HEK293 (cell line): ENCODE measurements around the gene CTSZ.

Source experiments
- CTCF ChIA-PET: fragments of 350-600 bp; formaldehyde crosslinking; extraction: SDS; loops from one replicate; lab custom pipeline; 2021; ENCODE audit warnings: antibody characterized with exemption; lab: Yijun Ruan, JAX
- POLR2A ChIA-PET: fragments of 300-600 bp; formaldehyde crosslinking; extraction: SDS; loops from one replicate; lab custom pipeline; 2020; ENCODE audit warnings: antibody characterized with exemption, inconsistent platforms; lab: Yijun Ruan, JAX
- H3K27ac ChIP-seq: fragments of 200-500 bp; sonication (Bioruptor generic); 2 replicates; pipeline ENCODE4 v1.5.1; 2014; ENCODE audit warnings: low read depth, low read length, control low read depth, inconsistent platforms; ENCODE audit errors: extremely low read depth
- H3K36me3 ChIP-seq, 2 experiments: fragments of 200-500 bp in 1 of 2; sonication (Bioruptor generic) in 1 of 2; 1 replicate in 1 of 2; 2 replicates in 1 of 2; pipeline ENCODE4 v1.5.1; 2014 to 2017; ENCODE audit warnings: inconsistent platforms in 2 of 2, low read length in 2 of 2; ENCODE audit not compliant: control insufficient read depth in 2 of 2, insufficient read depth in 1 of 2
- H3K4me1 ChIP-seq: fragments of 200-500 bp; sonication (Bioruptor generic); 2 replicates; pipeline ENCODE4 v1.5.1; 2014; ENCODE audit warnings: mild to moderate bottlenecking, low read length, inconsistent platforms; ENCODE audit not compliant: control insufficient read depth, insufficient read depth
- H3K4me3 ChIP-seq: 2 replicates; pipeline ENCODE4 v1.5.1; 2011; ENCODE audit warnings: low read depth, mild to moderate bottlenecking, control low read depth, low read length, moderate library complexity
- H3K9me3 ChIP-seq: fragments of 200-500 bp; sonication (Bioruptor generic); 2 replicates; pipeline ENCODE4 v1.5.1; 2014; ENCODE audit warnings: low read depth, low read length, inconsistent platforms; ENCODE audit not compliant: control insufficient read depth, insufficient read depth
- FEZF1 ChIP-seq: fragments of 450-650 bp; formaldehyde crosslinking; IDR thresholded peaks from 2 replicates; pipeline ENCODE4 v1.5.1; 2016; ENCODE audit warnings: missing biosample characterization, missing genetic modification characterization
- GFI1B ChIP-seq: fragments of 450-650 bp; formaldehyde crosslinking; IDR thresholded peaks from 2 replicates; pipeline ENCODE4 v1.5.1; 2016; ENCODE audit warnings: missing biosample characterization, missing genetic modification characterization
- MEIS1 ChIP-seq: sonication (generic); formaldehyde crosslinking; IDR thresholded peaks from 2 replicates; pipeline ENCODE4 v1.8.1; 2022; ENCODE audit warnings: missing genetic modification reagents, mild to moderate bottlenecking, borderline replicate concordance
- ZIC2 ChIP-seq: fragments of 450-650 bp; formaldehyde crosslinking; IDR thresholded peaks from 2 replicates; pipeline ENCODE4 v1.5.1; 2016; ENCODE audit warnings: missing biosample characterization, missing genetic modification characterization
- ZNF302 ChIP-seq: fragments of 450-650 bp; formaldehyde crosslinking; IDR thresholded peaks from 2 replicates; pipeline ENCODE4 v1.5.1; 2016; ENCODE audit warnings: missing biosample characterization, missing genetic modification characterization, low read depth
- ZNF548 ChIP-seq: fragments of 450-650 bp; formaldehyde crosslinking; IDR thresholded peaks from 2 replicates; pipeline ENCODE4 v1.5.1; 2016; ENCODE audit warnings: missing biosample characterization, missing genetic modification characterization
- ZNF600 ChIP-seq: fragments of 450-650 bp; formaldehyde crosslinking; IDR thresholded peaks from 2 replicates; pipeline ENCODE4 v1.5.1; 2016; ENCODE audit warnings: missing biosample characterization, missing genetic modification characterization
- ZNF658 ChIP-seq: fragments of 450-650 bp; formaldehyde crosslinking; IDR thresholded peaks from 2 replicates; pipeline ENCODE4; 2016; ENCODE audit warnings: missing biosample characterization, missing genetic modification characterization
- ZSCAN23 ChIP-seq: fragments of 450-650 bp; formaldehyde crosslinking; IDR thresholded peaks from 2 replicates; pipeline ENCODE4 v1.5.1; 2016; ENCODE audit warnings: missing biosample characterization, missing genetic modification characterization
- TF ChIP-seq, protein P1 (sequence below): fragments of 450-650 bp; formaldehyde crosslinking; IDR thresholded peaks from 2 replicates; pipeline ENCODE4 v1.5.1; 2016; ENCODE audit warnings: missing biosample characterization, missing genetic modification characterization
- TF ChIP-seq, protein P2 (sequence below): fragments of 450-650 bp; formaldehyde crosslinking; IDR thresholded peaks from 2 replicates; pipeline ENCODE4 v1.5.1; 2017; ENCODE audit warnings: missing biosample characterization, missing genetic modification characterization
- TF ChIP-seq, protein P3 (sequence below): fragments of 450-650 bp; formaldehyde crosslinking; IDR thresholded peaks from 2 replicates; pipeline ENCODE4 v1.5.1; 2017; ENCODE audit warnings: missing biosample characterization, missing genetic modification characterization
- TF ChIP-seq, protein P4 (sequence below): fragments of 450-650 bp; formaldehyde crosslinking; IDR thresholded peaks from 2 replicates; pipeline ENCODE4 v1.5.1; 2016; ENCODE audit warnings: missing biosample characterization, missing genetic modification characterization, borderline replicate concordance

CTSZ gene

DNA sequence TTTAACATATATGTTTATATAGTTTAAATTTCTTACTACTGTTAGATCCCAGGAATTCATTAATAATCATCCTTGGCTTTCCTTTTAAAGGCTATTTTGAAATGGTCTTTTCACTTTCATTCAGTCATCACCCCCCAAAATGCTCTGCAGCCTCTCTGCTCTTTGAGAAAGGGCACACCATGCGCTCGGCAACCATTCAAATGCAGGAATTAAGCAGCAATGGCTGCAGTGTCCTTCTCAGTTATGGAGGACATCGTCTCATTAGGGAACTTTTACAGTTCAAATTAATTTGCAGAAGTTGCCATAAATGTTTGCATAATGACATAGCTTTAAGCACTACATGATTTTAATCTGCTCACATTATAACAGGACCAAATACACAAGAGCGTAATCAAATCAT lies 18.5 kb upstream of the CTSZ start (continued):
- TF ChIP-seq, protein P1, sequence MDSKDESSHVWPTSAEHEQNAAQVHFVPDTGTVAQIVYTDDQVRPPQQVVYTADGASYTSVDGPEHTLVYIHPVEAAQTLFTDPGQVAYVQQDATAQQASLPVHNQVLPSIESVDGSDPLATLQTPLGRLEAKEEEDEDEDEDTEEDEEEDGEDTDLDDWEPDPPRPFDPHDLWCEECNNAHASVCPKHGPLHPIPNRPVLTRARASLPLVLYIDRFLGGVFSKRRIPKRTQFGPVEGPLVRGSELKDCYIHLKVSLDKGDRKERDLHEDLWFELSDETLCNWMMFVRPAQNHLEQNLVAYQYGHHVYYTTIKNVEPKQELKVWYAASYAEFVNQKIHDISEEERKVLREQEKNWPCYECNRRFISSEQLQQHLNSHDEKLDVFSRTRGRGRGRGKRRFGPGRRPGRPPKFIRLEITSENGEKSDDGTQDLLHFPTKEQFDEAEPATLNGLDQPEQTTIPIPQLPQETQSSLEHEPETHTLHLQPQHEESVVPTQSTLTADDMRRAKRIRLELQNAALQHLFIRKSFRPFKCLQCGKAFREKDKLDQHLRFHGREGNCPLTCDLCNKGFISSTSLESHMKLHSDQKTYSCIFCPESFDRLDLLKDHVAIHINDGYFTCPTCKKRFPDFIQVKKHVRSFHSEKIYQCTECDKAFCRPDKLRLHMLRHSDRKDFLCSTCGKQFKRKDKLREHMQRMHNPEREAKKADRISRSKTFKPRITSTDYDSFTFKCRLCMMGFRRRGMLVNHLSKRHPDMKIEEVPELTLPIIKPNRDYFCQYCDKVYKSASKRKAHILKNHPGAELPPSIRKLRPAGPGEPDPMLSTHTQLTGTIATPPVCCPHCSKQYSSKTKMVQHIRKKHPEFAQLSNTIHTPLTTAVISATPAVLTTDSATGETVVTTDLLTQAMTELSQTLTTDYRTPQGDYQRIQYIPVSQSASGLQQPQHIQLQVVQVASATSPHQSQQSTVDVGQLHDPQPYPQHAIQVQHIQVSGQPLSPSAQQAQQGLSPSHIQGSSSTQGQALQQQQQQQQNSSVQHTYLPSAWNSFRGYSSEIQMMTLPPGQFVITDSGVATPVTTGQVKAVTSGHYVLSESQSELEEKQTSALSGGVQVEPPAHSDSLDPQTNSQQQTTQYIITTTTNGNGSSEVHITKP (tag by site-specific recombination) = no peak

DNA sequence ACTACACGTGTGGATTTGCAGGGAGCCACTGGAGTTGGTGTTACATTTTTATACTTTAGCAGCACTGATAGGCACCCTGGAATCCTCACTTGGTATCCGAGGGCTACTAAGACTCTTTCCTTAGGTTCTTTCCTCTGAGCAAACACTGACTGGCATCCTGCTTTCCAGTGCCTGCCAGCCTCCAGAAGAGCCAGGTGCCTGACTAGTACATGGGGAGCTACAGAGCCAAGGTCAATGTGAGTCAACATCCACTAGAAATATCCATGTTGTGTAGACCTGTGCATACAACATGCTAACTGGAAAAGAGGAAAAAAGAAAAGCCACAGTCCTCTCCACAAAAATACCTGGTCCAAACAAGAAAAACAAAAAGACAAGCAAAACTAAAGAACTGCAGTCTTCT lies 18.0 kb upstream of the CTSZ start:
- 0 out of 2 replicates have a peak, but pooled peaks cover 2% of the 10 kb centered on the region for H3K4me1 ChIP-seq
- no peak overlapping the region for H3K4me3 ChIP-seq
- ChIA-PET CTCF (interaction anchor here (0.6 kb wide), 1 partner anchor 62 kb away, joined by 3 read pairs; no protein-coding TSS in a partner anchor), POLR2A (no interaction called here)
- H3K36me3 ChIP-seq = peaks cover 7 to 75% of the 10 kb centered on the region in 2 experiments
- H3K9me3 ChIP-seq = no peaks in the 10 kb centered on the region
- TF ChIP-seq GFI1B (tag by site-specific recombination) = no peak
- TF ChIP-seq, protein P2, sequence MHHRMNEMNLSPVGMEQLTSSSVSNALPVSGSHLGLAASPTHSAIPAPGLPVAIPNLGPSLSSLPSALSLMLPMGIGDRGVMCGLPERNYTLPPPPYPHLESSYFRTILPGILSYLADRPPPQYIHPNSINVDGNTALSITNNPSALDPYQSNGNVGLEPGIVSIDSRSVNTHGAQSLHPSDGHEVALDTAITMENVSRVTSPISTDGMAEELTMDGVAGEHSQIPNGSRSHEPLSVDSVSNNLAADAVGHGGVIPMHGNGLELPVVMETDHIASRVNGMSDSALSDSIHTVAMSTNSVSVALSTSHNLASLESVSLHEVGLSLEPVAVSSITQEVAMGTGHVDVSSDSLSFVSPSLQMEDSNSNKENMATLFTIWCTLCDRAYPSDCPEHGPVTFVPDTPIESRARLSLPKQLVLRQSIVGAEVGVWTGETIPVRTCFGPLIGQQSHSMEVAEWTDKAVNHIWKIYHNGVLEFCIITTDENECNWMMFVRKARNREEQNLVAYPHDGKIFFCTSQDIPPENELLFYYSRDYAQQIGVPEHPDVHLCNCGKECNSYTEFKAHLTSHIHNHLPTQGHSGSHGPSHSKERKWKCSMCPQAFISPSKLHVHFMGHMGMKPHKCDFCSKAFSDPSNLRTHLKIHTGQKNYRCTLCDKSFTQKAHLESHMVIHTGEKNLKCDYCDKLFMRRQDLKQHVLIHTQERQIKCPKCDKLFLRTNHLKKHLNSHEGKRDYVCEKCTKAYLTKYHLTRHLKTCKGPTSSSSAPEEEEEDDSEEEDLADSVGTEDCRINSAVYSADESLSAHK (tag by site-specific recombination) = no peak
- no peak for TF ChIP-seq FEZF1
- TF ChIP-seq ZIC2 (tag by site-specific recombination) = no peak
- TF ChIP-seq MEIS1 (CRISPR knock-in tag) = no peak
- TF ChIP-seq ZNF600 (tag by site-specific recombination) = no peak
- TF ChIP-seq ZSCAN23 (tag by site-specific recombination) = no peak
- TF ChIP-seq, protein P3, sequence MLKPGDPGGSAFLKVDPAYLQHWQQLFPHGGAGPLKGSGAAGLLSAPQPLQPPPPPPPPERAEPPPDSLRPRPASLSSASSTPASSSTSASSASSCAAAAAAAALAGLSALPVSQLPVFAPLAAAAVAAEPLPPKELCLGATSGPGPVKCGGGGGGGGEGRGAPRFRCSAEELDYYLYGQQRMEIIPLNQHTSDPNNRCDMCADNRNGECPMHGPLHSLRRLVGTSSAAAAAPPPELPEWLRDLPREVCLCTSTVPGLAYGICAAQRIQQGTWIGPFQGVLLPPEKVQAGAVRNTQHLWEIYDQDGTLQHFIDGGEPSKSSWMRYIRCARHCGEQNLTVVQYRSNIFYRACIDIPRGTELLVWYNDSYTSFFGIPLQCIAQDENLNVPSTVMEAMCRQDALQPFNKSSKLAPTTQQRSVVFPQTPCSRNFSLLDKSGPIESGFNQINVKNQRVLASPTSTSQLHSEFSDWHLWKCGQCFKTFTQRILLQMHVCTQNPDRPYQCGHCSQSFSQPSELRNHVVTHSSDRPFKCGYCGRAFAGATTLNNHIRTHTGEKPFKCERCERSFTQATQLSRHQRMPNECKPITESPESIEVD (tag by site-specific recombination) = no peak
- TF ChIP-seq ZNF302 = no peak
- no peak overlapping the region for H3K27ac ChIP-seq

DNA sequence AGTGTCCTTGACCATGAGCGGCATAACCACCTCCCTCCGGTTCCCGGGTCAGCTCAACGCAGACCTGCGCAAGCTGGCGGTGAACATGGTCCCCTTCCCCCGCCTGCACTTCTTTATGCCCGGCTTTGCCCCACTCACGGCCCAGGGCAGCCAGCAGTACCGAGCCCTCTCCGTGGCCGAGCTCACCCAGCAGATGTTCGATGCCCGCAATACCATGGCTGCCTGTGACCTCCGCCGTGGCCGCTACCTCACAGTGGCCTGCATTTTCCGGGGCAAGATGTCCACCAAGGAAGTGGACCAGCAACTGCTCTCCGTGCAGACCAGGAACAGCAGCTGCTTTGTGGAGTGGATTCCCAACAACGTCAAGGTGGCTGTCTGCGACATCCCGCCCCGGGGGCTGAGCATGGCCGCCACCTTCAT lies 17.1 kb upstream of the CTSZ start:
- TF ChIP-seq, protein P4, sequence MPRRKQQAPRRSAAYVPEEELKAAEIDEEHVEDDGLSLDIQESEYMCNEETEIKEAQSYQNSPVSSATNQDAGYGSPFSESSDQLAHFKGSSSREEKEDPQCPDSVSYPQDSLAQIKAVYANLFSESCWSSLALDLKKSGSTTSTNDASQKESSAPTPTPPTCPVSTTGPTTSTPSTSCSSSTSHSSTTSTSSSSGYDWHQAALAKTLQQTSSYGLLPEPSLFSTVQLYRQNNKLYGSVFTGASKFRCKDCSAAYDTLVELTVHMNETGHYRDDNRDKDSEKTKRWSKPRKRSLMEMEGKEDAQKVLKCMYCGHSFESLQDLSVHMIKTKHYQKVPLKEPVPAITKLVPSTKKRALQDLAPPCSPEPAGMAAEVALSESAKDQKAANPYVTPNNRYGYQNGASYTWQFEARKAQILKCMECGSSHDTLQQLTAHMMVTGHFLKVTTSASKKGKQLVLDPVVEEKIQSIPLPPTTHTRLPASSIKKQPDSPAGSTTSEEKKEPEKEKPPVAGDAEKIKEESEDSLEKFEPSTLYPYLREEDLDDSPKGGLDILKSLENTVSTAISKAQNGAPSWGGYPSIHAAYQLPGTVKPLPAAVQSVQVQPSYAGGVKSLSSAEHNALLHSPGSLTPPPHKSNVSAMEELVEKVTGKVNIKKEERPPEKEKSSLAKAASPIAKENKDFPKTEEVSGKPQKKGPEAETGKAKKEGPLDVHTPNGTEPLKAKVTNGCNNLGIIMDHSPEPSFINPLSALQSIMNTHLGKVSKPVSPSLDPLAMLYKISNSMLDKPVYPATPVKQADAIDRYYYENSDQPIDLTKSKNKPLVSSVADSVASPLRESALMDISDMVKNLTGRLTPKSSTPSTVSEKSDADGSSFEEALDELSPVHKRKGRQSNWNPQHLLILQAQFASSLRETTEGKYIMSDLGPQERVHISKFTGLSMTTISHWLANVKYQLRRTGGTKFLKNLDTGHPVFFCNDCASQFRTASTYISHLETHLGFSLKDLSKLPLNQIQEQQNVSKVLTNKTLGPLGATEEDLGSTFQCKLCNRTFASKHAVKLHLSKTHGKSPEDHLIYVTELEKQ (tag by site-specific recombination) = no peak
- TF ChIP-seq ZNF548 (tag by site-specific recombination) = no peak
- TF ChIP-seq ZNF658 (tag by site-specific recombination) = no peak
- Histone ChIP-seq H3K4me3 (no peak overlapping the region), H3K9me3 (no peaks in the 10 kb centered on the region), H3K27ac (no peak overlapping the region), H3K4me1 (no peaks in the 10 kb centered on the region), H3K36me3 (peaks cover 7 to 66% of the 10 kb centered on the region in 2 experiments)
- ChIA-PET POLR2A (interaction anchor here (2.0 kb wide), 1 partner anchor 8 kb away, joined by 10 read pairs; the partner anchor contains the start of gene ATP5F1E), CTCF (interaction anchor here (0.8 kb wide), 1 partner anchor 98 kb away, joined by 3 read pairs; no protein-coding TSS in a partner anchor)
